SK-N-SH treated with all-trans-retinoic acid at 6 μM for 48 hours (cell line): ENCODE data around the gene CCSER1.
"Not testable (repeated sequence)": the region's sequence is repeated elsewhere in the genome, so short reads cannot be mapped to it uniquely, and the experiment has no call there.

Experiments
- ATAC-seq: fragments of 200-7000 bp; cut with Tn5 transposase; 3 replicates; pipeline ENCODE4 v1.9.1; 2020; ENCODE audit warnings: mild to moderate bottlenecking, moderate library complexity
- ARNTL ChIP-seq: fragments of 450-650 bp; formaldehyde crosslinking; IDR thresholded peaks from 2 replicates; pipeline ENCODE4 v1.5.0; 2020; ENCODE audit warnings: low read depth, mild to moderate bottlenecking, moderate library complexity, borderline replicate concordance
- BACH2 ChIP-seq: fragments of 250-450 bp; sonication (Bioruptor Pico); IDR thresholded peaks from 2 replicates; pipeline ENCODE4 v1.9.0; 2021; ENCODE audit warnings: mild to moderate bottlenecking, borderline replicate concordance
- CSDC2 ChIP-seq: fragments of 250-450 bp; sonication (Bioruptor Pico); IDR thresholded peaks from 2 replicates; pipeline ENCODE4 v1.5.0; 2020; ENCODE audit warnings: mild to moderate bottlenecking, moderate library complexity
- ESRRG ChIP-seq: fragments of 250-450 bp; sonication (Bioruptor Pico); IDR thresholded peaks from 2 replicates; pipeline ENCODE4 v1.6.1; 2021; ENCODE audit warnings: mild to moderate bottlenecking
- GLIS3 ChIP-seq: fragments of 250-450 bp; sonication (Bioruptor Pico); IDR thresholded peaks from 2 replicates; pipeline ENCODE4 v1.5.0; 2020; ENCODE audit warnings: mild to moderate bottlenecking, moderate library complexity
- ISL1 ChIP-seq: fragments of 250-450 bp; sonication (Bioruptor Pico); IDR thresholded peaks from 2 replicates; pipeline ENCODE4 v2.1.2; 2022; ENCODE audit warnings: mild to moderate bottlenecking, moderate library complexity
- OSR1 ChIP-seq: fragments of 250-450 bp; sonication (Bioruptor Pico); IDR thresholded peaks from 2 replicates; pipeline ENCODE4 v1.8.0; 2022; ENCODE audit warnings: moderate library complexity, mild to moderate bottlenecking, inconsistent platforms
- RARB ChIP-seq: fragments of 250-450 bp; sonication (Bioruptor Pico); IDR thresholded peaks from 2 replicates; pipeline ENCODE4 v1.8.0; 2021; ENCODE audit warnings: mild to moderate bottlenecking, moderate library complexity
- SNAI2 ChIP-seq: fragments of 250-450 bp; sonication (Bioruptor Pico); IDR thresholded peaks from 2 replicates; pipeline ENCODE4 v1.5.0; 2020; ENCODE audit warnings: mild to moderate bottlenecking, moderate library complexity
- TCF4 ChIP-seq: fragments of 250-450 bp; sonication (Bioruptor Pico); IDR thresholded peaks from 2 replicates; pipeline ENCODE4 v1.8.0; 2021; ENCODE audit warnings: mild to moderate bottlenecking, moderate library complexity, borderline replicate concordance
- TOX ChIP-seq: fragments of 250-450 bp; sonication (Bioruptor Pico); IDR thresholded peaks from 2 replicates; pipeline ENCODE4 v1.8.0; 2021; ENCODE audit warnings: mild to moderate bottlenecking, moderate library complexity, borderline replicate concordance
- ZFP3 ChIP-seq: fragments of 250-450 bp; sonication (Bioruptor Pico); IDR thresholded peaks from 2 replicates; pipeline ENCODE4 v1.5.0; 2020; ENCODE audit warnings: mild to moderate bottlenecking, moderate library complexity
- ZFP30 ChIP-seq: fragments of 450-650 bp; formaldehyde crosslinking; IDR thresholded peaks from 2 replicates; pipeline ENCODE4 v1.5.0; 2022; ENCODE audit warnings: mild to moderate bottlenecking, moderate library complexity
- ZNF565 ChIP-seq: fragments of 450-650 bp; formaldehyde crosslinking; conservative IDR thresholded peaks from 2 replicates; pipeline ENCODE4 v1.5.0; 2020; ENCODE audit warnings: low read depth, mild to moderate bottlenecking, moderate library complexity
- ZNF70 ChIP-seq: fragments of 450-650 bp; formaldehyde crosslinking; IDR thresholded peaks from 2 replicates; pipeline ENCODE4 v1.5.0; 2020; ENCODE audit warnings: mild to moderate bottlenecking, moderate library complexity
- ZNF8 ChIP-seq: fragments of 450-650 bp; formaldehyde crosslinking; IDR thresholded peaks from 2 replicates; pipeline ENCODE4 v1.5.0; 2020; ENCODE audit warnings: mild to moderate bottlenecking, moderate library complexity
- TF ChIP-seq, protein P1 (sequence below): fragments of 250-450 bp; sonication (Bioruptor Pico); IDR thresholded peaks from 2 replicates; pipeline ENCODE4 v1.5.1; 2020; ENCODE audit warnings: low read depth, mild to moderate bottlenecking, moderate library complexity
- TF ChIP-seq, protein P2 (sequence below): fragments of 250-450 bp; sonication (Bioruptor Pico); IDR thresholded peaks from 2 replicates; pipeline ENCODE4 v1.8.0; 2020; ENCODE audit warnings: mild to moderate bottlenecking, moderate library complexity, borderline replicate concordance
- TF ChIP-seq, protein P3 (sequence below): fragments of 250-450 bp; sonication (Bioruptor Pico); IDR thresholded peaks from 2 replicates; pipeline ENCODE4 v1.8.0; 2021; ENCODE audit warnings: low read depth, mild to moderate bottlenecking, moderate library complexity, borderline replicate concordance
- TF ChIP-seq, protein P4 (sequence below): fragments of 250-450 bp; sonication (Bioruptor Pico); IDR thresholded peaks from 2 replicates; pipeline ENCODE4 v1.5.0; 2020; ENCODE audit warnings: mild to moderate bottlenecking, moderate library complexity
- TF ChIP-seq, protein P5 (sequence below): fragments of 250-450 bp; sonication (Bioruptor Pico); IDR thresholded peaks from 2 replicates; pipeline ENCODE4 v1.5.1; 2021; ENCODE audit warnings: mild to moderate bottlenecking, moderate library complexity

CCSER1 gene

DNA sequence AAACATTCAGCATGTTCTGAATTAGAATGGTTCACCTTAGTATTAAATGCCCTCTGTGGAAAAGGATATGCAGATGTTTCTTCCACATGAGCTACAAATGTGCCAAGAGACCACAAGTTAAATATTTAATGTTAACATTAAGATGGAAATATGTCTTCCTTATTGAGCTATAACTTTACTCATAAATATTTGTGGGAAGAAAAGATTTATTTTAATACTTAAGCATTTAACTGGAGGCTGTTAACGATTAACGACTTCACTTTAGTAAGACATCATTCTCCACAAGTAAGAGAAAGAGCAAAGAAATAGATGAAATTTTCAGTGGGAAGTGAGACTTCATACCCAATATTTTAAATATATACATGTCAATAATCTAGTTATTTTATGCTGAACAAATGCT, 1130.5 kb downstream of the CCSER1 start:
- ATAC-seq: no peak
- no peak for TF ChIP-seq ESRRG (CRISPR knock-in tag)
- TF ChIP-seq, protein P1, sequence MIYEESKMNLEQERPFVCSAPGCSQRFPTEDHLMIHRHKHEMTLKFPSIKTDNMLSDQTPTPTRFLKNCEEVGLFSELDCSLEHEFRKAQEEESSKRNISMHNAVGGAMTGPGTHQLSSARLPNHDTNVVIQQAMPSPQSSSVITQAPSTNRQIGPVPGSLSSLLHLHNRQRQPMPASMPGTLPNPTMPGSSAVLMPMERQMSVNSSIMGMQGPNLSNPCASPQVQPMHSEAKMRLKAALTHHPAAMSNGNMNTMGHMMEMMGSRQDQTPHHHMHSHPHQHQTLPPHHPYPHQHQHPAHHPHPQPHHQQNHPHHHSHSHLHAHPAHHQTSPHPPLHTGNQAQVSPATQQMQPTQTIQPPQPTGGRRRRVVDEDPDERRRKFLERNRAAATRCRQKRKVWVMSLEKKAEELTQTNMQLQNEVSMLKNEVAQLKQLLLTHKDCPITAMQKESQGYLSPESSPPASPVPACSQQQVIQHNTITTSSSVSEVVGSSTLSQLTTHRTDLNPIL (CRISPR knock-in tag): no peak
- TF ChIP-seq TOX (CRISPR knock-in tag): no peak
- no peak for TF ChIP-seq BACH2
- TF ChIP-seq GLIS3 (CRISPR knock-in tag): no peak
- TF ChIP-seq, protein P2, sequence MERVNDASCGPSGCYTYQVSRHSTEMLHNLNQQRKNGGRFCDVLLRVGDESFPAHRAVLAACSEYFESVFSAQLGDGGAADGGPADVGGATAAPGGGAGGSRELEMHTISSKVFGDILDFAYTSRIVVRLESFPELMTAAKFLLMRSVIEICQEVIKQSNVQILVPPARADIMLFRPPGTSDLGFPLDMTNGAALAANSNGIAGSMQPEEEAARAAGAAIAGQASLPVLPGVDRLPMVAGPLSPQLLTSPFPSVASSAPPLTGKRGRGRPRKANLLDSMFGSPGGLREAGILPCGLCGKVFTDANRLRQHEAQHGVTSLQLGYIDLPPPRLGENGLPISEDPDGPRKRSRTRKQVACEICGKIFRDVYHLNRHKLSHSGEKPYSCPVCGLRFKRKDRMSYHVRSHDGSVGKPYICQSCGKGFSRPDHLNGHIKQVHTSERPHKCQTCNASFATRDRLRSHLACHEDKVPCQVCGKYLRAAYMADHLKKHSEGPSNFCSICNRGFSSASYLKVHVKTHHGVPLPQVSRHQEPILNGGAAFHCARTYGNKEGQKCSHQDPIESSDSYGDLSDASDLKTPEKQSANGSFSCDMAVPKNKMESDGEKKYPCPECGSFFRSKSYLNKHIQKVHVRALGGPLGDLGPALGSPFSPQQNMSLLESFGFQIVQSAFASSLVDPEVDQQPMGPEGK (CRISPR knock-in tag): no peak
- TF ChIP-seq SNAI2 (CRISPR knock-in tag): no peak
- no peak for TF ChIP-seq CSDC2
- TF ChIP-seq ZNF70 (CRISPR knock-in tag): no peak
- no peak for TF ChIP-seq ARNTL
- no peak for TF ChIP-seq RARB (CRISPR knock-in tag)
- no peak for TF ChIP-seq ZNF8
- TF ChIP-seq ZFP3 (CRISPR knock-in tag): no peak

DNA sequence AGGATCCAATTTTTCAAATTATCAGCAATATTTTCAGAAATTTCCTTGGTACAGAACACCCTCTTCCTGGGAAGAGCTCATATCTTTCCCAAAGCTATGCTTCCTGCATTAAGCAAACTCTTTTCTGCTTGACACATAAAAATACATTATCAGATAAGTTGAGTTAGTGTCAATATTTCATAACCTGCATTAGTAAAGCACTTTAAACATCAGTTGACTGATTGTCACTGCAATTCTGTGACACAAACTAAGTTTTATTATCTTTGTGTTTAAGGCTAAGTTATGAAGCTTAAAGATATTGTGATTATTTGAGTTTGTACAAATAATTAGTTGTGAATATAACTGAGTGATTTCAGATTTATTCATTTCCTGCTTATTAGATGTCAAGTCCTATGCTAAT, 1131.1 kb downstream of the CCSER1 start:
- no peak for ATAC-seq

DNA sequence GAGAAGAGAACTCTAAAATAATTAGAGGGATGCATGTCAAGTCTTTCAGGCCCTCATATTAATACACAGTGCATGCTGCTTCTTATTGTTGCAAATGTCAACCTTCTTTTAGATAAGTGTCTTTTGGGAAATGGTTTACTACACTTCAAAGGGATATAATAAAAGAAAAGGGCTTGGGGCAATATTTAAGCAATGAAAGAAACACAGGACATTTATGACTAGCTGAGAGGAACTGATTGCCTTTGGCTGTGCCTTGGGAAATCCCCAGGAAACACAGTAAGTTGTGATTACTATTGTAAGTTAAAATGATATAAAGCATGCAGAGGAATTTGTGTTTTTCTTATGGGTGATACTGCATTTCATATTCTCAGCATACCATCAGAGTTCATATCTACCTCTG, 1140.3 kb downstream of the CCSER1 start:
- TF ChIP-seq TOX (CRISPR knock-in tag) (no peak), CSDC2 (no peak), TCF4 (CRISPR knock-in tag) (no peak), ZNF565 (CRISPR knock-in tag) (no peak), GLIS3 (CRISPR knock-in tag) (no peak), ZFP30 (CRISPR knock-in tag) (no peak), OSR1 (no peak), RARB (CRISPR knock-in tag) (no peak)
- TF ChIP-seq, protein P3, sequence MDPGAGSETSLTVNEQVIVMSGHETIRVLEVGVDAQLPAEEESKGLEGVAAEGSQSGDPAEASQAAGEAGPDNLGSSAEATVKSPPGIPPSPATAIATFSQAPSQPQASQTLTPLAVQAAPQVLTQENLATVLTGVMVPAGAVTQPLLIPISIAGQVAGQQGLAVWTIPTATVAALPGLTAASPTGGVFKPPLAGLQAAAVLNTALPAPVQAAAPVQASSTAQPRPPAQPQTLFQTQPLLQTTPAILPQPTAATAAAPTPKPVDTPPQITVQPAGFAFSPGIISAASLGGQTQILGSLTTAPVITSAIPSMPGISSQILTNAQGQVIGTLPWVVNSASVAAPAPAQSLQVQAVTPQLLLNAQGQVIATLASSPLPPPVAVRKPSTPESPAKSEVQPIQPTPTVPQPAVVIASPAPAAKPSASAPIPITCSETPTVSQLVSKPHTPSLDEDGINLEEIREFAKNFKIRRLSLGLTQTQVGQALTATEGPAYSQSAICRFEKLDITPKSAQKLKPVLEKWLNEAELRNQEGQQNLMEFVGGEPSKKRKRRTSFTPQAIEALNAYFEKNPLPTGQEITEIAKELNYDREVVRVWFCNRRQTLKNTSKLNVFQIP: no peak
- TF ChIP-seq, protein P4, sequence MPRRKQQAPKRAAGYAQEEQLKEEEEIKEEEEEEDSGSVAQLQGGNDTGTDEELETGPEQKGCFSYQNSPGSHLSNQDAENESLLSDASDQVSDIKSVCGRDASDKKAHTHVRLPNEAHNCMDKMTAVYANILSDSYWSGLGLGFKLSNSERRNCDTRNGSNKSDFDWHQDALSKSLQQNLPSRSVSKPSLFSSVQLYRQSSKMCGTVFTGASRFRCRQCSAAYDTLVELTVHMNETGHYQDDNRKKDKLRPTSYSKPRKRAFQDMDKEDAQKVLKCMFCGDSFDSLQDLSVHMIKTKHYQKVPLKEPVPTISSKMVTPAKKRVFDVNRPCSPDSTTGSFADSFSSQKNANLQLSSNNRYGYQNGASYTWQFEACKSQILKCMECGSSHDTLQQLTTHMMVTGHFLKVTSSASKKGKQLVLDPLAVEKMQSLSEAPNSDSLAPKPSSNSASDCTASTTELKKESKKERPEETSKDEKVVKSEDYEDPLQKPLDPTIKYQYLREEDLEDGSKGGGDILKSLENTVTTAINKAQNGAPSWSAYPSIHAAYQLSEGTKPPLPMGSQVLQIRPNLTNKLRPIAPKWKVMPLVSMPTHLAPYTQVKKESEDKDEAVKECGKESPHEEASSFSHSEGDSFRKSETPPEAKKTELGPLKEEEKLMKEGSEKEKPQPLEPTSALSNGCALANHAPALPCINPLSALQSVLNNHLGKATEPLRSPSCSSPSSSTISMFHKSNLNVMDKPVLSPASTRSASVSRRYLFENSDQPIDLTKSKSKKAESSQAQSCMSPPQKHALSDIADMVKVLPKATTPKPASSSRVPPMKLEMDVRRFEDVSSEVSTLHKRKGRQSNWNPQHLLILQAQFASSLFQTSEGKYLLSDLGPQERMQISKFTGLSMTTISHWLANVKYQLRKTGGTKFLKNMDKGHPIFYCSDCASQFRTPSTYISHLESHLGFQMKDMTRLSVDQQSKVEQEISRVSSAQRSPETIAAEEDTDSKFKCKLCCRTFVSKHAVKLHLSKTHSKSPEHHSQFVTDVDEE (CRISPR knock-in tag): no peak
- TF ChIP-seq, protein P5, sequence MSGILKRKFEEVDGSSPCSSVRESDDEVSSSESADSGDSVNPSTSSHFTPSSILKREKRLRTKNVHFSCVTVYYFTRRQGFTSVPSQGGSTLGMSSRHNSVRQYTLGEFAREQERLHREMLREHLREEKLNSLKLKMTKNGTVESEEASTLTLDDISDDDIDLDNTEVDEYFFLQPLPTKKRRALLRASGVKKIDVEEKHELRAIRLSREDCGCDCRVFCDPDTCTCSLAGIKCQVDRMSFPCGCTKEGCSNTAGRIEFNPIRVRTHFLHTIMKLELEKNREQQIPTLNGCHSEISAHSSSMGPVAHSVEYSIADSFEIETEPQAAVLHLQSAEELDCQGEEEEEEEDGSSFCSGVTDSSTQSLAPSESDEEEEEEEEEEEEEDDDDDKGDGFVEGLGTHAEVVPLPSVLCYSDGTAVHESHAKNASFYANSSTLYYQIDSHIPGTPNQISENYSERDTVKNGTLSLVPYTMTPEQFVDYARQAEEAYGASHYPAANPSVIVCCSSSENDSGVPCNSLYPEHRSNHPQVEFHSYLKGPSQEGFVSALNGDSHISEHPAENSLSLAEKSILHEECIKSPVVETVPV (CRISPR knock-in tag): no peak
- TF ChIP-seq, protein P1 (CRISPR knock-in tag): no peak
- TF ChIP-seq, all 23 proteins: peak for 0
- ATAC-seq: no peak

More for the DNA sequence above, 1131.1 kb downstream of the CCSER1 start:
- no peak for TF ChIP-seq ZNF8
- TF ChIP-seq RARB (CRISPR knock-in tag): no peak
- TF ChIP-seq, protein P3: no peak
- TF ChIP-seq SNAI2 (CRISPR knock-in tag): no peak
- no peak for TF ChIP-seq ZFP30 (CRISPR knock-in tag)
- no peak for TF ChIP-seq ISL1

DNA sequence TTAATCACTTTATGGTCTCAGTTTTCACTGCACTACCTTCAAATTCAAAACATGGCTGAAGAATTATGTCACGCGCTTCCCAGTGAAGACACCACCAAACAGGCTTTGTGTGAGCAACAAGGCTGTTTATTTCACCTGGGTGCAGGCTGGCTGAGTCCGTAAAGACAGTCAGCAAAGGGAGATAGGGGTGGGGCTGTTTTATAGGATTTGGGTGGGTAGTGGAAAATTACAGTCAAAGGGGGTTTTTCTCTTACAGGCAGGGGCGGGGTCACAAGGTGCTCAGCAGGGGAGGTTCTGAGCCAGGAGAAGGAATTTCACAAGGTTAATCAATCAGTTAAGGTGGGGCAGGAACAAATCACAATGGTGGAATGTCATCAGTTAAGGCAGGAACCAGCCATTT, 1141.3 kb downstream of the CCSER1 start:
- not testable (repeated sequence) for ATAC-seq
